Activated T-cell treated with anti-CD3 and anti-CD28 coated beads, Interleukin-2, amount 50 U/mL, for 4 hours (primary cell): Measurements from ENCODE around the gene WDR13. TPM values are rescaled to one million over a fixed set of nuclear protein-coding genes. Genes with fewer than 3 reads are reported as not detected.

ENCODE experiments used
- total RNA-seq, 3 donors: library from RNA; stranded (reverse); gene quantifications; one replicate each; pipeline ENCODE4 v1.2.1, GENCODE V29; 2021

The WDR13 gene
- total RNA-seq, 3 donors from 2014 or later = 36.4 to 49.5 (median 36.9) TPM

Other genes starting within 250 kb of the WDR13 start
- not detected for gene SSX3, start 240.8 kb upstream of the WDR13 start, total RNA-seq
- gene SSX4, start 214.0 kb upstream of the WDR13 start, total RNA-seq = not detected
- gene SSX4B, start 185.5 kb upstream of the WDR13 start, total RNA-seq = not detected
- gene SLC38A5, start 127.2 kb upstream of the WDR13 start, total RNA-seq = 100 to 1,000 TPM; 247 to 282 (median 271) TPM
- gene FTSJ1, start 121.3 kb upstream of the WDR13 start, total RNA-seq = 100 to 1,000 TPM; 130 to 147 (median 134) TPM
- gene PORCN, start 88.5 kb upstream of the WDR13 start, total RNA-seq = 1 to 10 TPM; 7.5 to 10.0 (median 9.4) TPM
- 100 to 1,000 TPM in 2 of 3 donors, 10 to 100 TPM in 1; 87.0 to 113 (median 106) TPM for gene EBP, start 75.7 kb upstream of the WDR13 start, total RNA-seq
- 10 to 100 TPM; 15.1 to 17.4 (median 16.5) TPM for gene TBC1D25, start 57.8 kb upstream of the WDR13 start, total RNA-seq
- 100 to 1,000 TPM; 459 to 489 (median 484) TPM for gene RBM3, start 23.0 kb upstream of the WDR13 start, total RNA-seq
- gene WAS, start 86.3 kb downstream of the WDR13 start, total RNA-seq = 10 to 100 TPM; 83.3 to 86.5 (median 86.2) TPM
- 10 to 100 TPM; 21.2 to 25.5 (median 23.2) TPM for gene SUV39H1, start 99.2 kb downstream of the WDR13 start, total RNA-seq
- not detected for gene GLOD5, start 164.3 kb downstream of the WDR13 start, total RNA-seq
- under 1 TPM; 0.27 to 0.40 (median 0.33) TPM for gene GATA1, start 189.1 kb downstream of the WDR13 start, total RNA-seq
- 10 to 100 TPM; 40.2 to 52.1 (median 44.2) TPM for gene HDAC6, start 204.6 kb downstream of the WDR13 start, total RNA-seq
- under 1 TPM in 1 of 3 donors, not detected in 2; 0.37 TPM for gene ERAS, start 229.0 kb downstream of the WDR13 start, total RNA-seq
- gene PCSK1N, start 238.1 kb downstream of the WDR13 start, total RNA-seq = 1 to 10 TPM; 2.8 to 3.4 (median 2.9) TPM